ENCODE data around the gene AUTS2. TPM values are rescaled to one million over a fixed set of nuclear protein-coding genes. Genes with fewer than 3 reads are reported as not detected.

Gene AUTS2
- total and polyA plus RNA-seq, 10 of the 15 experiments (the other 5 are each of a cell fraction or from before 2014, with no cell fraction given) = 6.4 to 55.6 (median 21.6) TPM

DNA sequence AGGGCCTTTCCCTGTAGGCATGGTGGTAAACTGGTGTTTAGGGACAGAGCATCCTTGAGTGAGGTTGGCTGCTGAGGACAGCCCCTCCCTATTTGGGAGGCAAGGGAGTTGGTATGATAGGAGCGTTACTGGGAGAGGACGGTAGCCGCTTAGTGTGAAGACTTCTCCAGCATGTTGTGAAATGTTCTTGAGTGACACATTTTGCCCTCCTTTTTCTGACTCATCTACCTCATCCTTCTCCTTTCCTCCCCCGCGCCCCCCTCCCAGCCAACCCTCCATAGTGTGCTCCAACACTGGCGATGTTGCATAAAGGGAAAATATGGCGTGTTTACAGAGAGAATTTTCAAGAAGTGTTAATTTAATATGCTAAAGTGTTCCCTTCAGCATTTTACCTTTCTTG is 888.7 kb downstream of the AUTS2 start (continued):
- TF ChIP-seq, protein P1, sequence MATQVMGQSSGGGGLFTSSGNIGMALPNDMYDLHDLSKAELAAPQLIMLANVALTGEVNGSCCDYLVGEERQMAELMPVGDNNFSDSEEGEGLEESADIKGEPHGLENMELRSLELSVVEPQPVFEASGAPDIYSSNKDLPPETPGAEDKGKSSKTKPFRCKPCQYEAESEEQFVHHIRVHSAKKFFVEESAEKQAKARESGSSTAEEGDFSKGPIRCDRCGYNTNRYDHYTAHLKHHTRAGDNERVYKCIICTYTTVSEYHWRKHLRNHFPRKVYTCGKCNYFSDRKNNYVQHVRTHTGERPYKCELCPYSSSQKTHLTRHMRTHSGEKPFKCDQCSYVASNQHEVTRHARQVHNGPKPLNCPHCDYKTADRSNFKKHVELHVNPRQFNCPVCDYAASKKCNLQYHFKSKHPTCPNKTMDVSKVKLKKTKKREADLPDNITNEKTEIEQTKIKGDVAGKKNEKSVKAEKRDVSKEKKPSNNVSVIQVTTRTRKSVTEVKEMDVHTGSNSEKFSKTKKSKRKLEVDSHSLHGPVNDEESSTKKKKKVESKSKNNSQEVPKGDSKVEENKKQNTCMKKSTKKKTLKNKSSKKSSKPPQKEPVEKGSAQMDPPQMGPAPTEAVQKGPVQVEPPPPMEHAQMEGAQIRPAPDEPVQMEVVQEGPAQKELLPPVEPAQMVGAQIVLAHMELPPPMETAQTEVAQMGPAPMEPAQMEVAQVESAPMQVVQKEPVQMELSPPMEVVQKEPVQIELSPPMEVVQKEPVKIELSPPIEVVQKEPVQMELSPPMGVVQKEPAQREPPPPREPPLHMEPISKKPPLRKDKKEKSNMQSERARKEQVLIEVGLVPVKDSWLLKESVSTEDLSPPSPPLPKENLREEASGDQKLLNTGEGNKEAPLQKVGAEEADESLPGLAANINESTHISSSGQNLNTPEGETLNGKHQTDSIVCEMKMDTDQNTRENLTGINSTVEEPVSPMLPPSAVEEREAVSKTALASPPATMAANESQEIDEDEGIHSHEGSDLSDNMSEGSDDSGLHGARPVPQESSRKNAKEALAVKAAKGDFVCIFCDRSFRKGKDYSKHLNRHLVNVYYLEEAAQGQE (IDR thresholded peaks at IDR 0.05; ENCODE audit: low read depth, low read length) = no peak
- TF ChIP-seq YY1 (IDR thresholded peaks at IDR 0.05; ENCODE audit: low read depth, low read length) (no peak), POLR2A (IDR thresholded peaks at IDR 0.05; ENCODE audit: low read depth, low read length) (no peak), SIN3A (IDR thresholded peaks at IDR 0.05; ENCODE audit: low read depth, low read length) (no peak), ZSCAN29 (IDR thresholded peaks at IDR 0.05) (no peak), CREB1 (IDR thresholded peaks at IDR 0.05; ENCODE audit: low read depth) (no peak), IRF4 (IDR thresholded peaks at IDR 0.05; ENCODE audit: low read depth, low read length) (no peak), BHLHE40 (IDR thresholded peaks at IDR 0.05; ENCODE audit: borderline replicate concordance in 1 of 2, low read depth in 2 of 2, low read length in 1 of 2) (no peak), CBX3 (IDR thresholded peaks at IDR 0.05; ENCODE audit: borderline replicate concordance, low read depth) (no peak), POU2F2 (IDR thresholded peaks at IDR 0.05; ENCODE audit: borderline replicate concordance, low read depth, low read length) (no peak)

DNA sequence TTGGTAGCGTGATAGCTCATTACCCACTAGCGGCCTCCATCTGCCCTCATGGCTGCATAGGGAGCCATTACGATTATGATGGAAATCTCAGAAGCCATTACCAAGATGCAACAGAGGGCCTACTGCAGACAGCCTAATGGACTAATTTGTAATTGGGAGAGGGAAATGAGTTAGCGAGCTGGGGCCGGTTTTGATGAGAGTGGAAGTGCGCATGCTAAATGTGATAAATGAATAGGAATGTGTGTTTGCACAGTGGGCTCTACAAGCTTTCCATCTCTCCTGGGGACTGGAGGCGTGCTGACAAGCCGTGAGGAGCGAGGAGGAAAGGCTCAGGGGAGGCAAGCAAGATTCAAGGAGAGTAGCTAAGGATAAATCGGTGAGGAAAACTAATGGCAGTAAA is 889.2 kb downstream of the AUTS2 start:
- in situ Hi-C loops (cut with MboI) (no loop called here), intact Hi-C loops (cut with micrococcal nuclease; ENCODE audit: unreplicated experiment) (no loop called here)
- Histone ChIP-seq H4K20me1 (ENCODE audit: control insufficient read depth, insufficient read depth) (no peaks in the 10 kb centered on the region), H3K9me3 (replicated peaks; ENCODE audit: control insufficient read depth, insufficient read depth, low read length) (no peaks in the 10 kb centered on the region), H3K9ac (ENCODE audit: control insufficient read depth, insufficient read depth, low read length) (no peak overlapping the region), H2AFZ (ENCODE audit: control insufficient read depth, low read depth, low read length) (no peak overlapping the region), H3K36me3 (ENCODE audit: control insufficient read depth in 2 of 2, insufficient read depth in 2 of 2, low read length in 1 of 2) (peaks cover 0 to 1% of the 10 kb centered on the region in 2 experiments; a peak in 1 of 4 replicates), H3K4me1 (ENCODE audit: control insufficient read depth, insufficient read depth, low read length) (no peaks in the 10 kb centered on the region), H3K79me2 (ENCODE audit: control insufficient read depth, insufficient read depth, low read length) (no peaks in the 10 kb centered on the region), H3K27me3 (replicated peaks in 1 of 2; ENCODE audit: control insufficient read depth in 2 of 2, insufficient read depth in 2 of 2, low read length in 1 of 2) (no peaks in the 10 kb centered on the region), H3K4me3 (no peak overlapping the region), H3K4me2 (ENCODE audit: control insufficient read depth, insufficient read depth) (no peak overlapping the region), H3K27ac (ENCODE audit: control insufficient read depth, insufficient read depth) (no peak overlapping the region)
- no TSS peak for BruUV-seq (replicated peaks)
- ChIA-PET POLR2A (no interaction called here), RAD21 (ENCODE audit: unreplicated experiment) (no interaction called here), SMC1A (ENCODE audit: uncharacterized antibody, unreplicated experiment) (interaction anchor here (0.8 kb wide), 1 partner anchor 159 kb away, joined by 3 read pairs; no protein-coding TSS in a partner anchor), CTCF (no interaction called here)
- no peak for TF ChIP-seq SPI1 (IDR thresholded peaks at IDR 0.05; ENCODE audit: borderline replicate concordance, insufficient read depth, low read depth, low read length)
- no peak for TF ChIP-seq NR2F1 (conservative IDR thresholded peaks at IDR 0.05)
- TF ChIP-seq, protein P2, sequence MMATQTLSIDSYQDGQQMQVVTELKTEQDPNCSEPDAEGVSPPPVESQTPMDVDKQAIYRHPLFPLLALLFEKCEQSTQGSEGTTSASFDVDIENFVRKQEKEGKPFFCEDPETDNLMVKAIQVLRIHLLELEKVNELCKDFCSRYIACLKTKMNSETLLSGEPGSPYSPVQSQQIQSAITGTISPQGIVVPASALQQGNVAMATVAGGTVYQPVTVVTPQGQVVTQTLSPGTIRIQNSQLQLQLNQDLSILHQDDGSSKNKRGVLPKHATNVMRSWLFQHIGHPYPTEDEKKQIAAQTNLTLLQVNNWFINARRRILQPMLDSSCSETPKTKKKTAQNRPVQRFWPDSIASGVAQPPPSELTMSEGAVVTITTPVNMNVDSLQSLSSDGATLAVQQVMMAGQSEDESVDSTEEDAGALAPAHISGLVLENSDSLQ (IDR thresholded peaks at IDR 0.05) = no peak
- no peak for TF ChIP-seq PAX8 (IDR thresholded peaks at IDR 0.05)
- DNase-seq (ENCODE audit: low read depth, low spot score) (no peak), FAIRE-seq (no peak), ATAC-seq (no peak)
- WGBS (ENCODE audit: insufficient coverage, insufficient replicate concordance, low lambda C conversion rate, missing lambda C conversion rate) = 55% methylated on average over 10 of the region's 10 CpGs

Measured in GM12878 (cell line).